ENCODE measurements around the gene PLCXD1.

PLCXD1 gene

GRCh38 chrX:338281-338835 is 57.2 kb downstream of the PLCXD1 start:
- no peak for ATAC-seq (ENCODE audit: insufficient read depth, low read depth)
- Histone ChIP-seq H2AFZ (ENCODE audit: low read depth, low read length) (no peak overlapping the region), H3K9ac (ENCODE audit: low read depth, low read length) (no peak overlapping the region), H3K9me3 (ENCODE audit: insufficient read depth, low read length, severe bottlenecking) (no peaks in the 10 kb centered on the region), H3K27me3 (ENCODE audit: insufficient read depth, low read length, poor library complexity) (no peaks in the 10 kb centered on the region), H3K4me1 (ENCODE audit: insufficient read depth, low read length) (no peaks in the 10 kb centered on the region), H3K36me3 (ENCODE audit: insufficient read depth, low read length) (peaks cover 65% of the 10 kb centered on the region), H3K27ac (ENCODE audit: low read length) (no peak overlapping the region), H3K4me2 (ENCODE audit: insufficient read depth, low read length) (no peak overlapping the region), H3K79me2 (ENCODE audit: insufficient read depth, low read length) (no peaks in the 10 kb centered on the region), H3K4me3 (ENCODE audit: low read depth in 1 of 2, low read length in 2 of 2) (no peak overlapping the region), H4K20me1 (ENCODE audit: insufficient read depth, low read length) (no peaks in the 10 kb centered on the region; the same call in none of the 2 replicates)
- no peak for DNase-seq
- TF ChIP-seq, protein P1, sequence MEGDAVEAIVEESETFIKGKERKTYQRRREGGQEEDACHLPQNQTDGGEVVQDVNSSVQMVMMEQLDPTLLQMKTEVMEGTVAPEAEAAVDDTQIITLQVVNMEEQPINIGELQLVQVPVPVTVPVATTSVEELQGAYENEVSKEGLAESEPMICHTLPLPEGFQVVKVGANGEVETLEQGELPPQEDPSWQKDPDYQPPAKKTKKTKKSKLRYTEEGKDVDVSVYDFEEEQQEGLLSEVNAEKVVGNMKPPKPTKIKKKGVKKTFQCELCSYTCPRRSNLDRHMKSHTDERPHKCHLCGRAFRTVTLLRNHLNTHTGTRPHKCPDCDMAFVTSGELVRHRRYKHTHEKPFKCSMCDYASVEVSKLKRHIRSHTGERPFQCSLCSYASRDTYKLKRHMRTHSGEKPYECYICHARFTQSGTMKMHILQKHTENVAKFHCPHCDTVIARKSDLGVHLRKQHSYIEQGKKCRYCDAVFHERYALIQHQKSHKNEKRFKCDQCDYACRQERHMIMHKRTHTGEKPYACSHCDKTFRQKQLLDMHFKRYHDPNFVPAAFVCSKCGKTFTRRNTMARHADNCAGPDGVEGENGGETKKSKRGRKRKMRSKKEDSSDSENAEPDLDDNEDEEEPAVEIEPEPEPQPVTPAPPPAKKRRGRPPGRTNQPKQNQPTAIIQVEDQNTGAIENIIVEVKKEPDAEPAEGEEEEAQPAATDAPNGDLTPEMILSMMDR (IDR thresholded peaks at IDR 0.05; ENCODE audit: borderline replicate concordance, extremely low read depth, low read length, poor library complexity, severe bottlenecking), result no peak
- TF ChIP-seq EZH2 (IDR thresholded peaks at IDR 0.05; ENCODE audit: borderline replicate concordance, low read depth, low read length, severe bottlenecking), result no peak

GRCh38 chrX:338836-339400 is 57.7 kb downstream of the PLCXD1 start:
- peaks cover 63% of the 10 kb centered on the region for H3K36me3 ChIP-seq (ENCODE audit: insufficient read depth, low read length)
- TF ChIP-seq, protein P1 (IDR thresholded peaks at IDR 0.05; ENCODE audit: borderline replicate concordance, extremely low read depth, low read length, poor library complexity, severe bottlenecking), result peak; percentile 46
- no peak for TF ChIP-seq EZH2 (IDR thresholded peaks at IDR 0.05; ENCODE audit: borderline replicate concordance, low read depth, low read length, severe bottlenecking)

DNA sequence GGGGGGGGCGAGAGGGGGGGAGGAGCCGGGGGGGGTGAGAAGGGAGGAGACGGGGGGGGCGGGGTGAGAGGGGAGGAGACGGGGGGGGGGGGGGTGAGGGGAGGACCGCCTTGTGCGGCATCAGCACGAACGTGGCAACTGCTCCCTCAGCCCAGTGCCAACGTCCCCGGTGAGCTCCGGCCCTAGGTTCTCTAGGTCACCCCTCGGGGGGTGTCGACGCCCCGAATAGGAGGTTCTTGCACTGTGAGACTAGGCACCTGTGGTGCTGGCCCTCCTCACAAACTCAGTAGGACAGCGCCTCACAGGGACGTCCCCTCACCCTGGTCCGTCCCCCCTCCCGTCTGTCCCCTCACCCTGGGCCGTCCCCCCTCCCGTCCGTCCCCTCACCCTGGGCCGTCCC is 58.9 kb downstream of the PLCXD1 start:
- Histone ChIP-seq H4K20me1 (ENCODE audit: insufficient read depth, low read length) (no peaks in the 10 kb centered on the region; the same call in none of the 2 replicates), H3K36me3 (ENCODE audit: insufficient read depth, low read length) (peaks cover 63% of the 10 kb centered on the region), H3K27me3 (ENCODE audit: insufficient read depth, low read length, poor library complexity) (no peaks in the 10 kb centered on the region), H3K4me2 (ENCODE audit: insufficient read depth, low read length) (no peak overlapping the region), H3K9ac (ENCODE audit: low read depth, low read length) (no peak overlapping the region), H2AFZ (ENCODE audit: low read depth, low read length) (no peak overlapping the region), H3K4me3 (ENCODE audit: low read depth in 1 of 2, low read length in 2 of 2) (no peak overlapping the region), H3K4me1 (ENCODE audit: insufficient read depth, low read length) (no peaks in the 10 kb centered on the region), H3K27ac (ENCODE audit: low read length) (no peak overlapping the region), H3K9me3 (ENCODE audit: insufficient read depth, low read length, severe bottlenecking) (peaks cover 12% of the 10 kb centered on the region), H3K79me2 (ENCODE audit: insufficient read depth, low read length) (no peaks in the 10 kb centered on the region)
- ATAC-seq (ENCODE audit: insufficient read depth, low read depth), result 0 out of 3 replicates have a peak, but pooled peaks have one; percentile 33
- no peak for DNase-seq
- TF ChIP-seq, protein P1 (IDR thresholded peaks at IDR 0.05; ENCODE audit: borderline replicate concordance, extremely low read depth, low read length, poor library complexity, severe bottlenecking), result no peak
- no peak for TF ChIP-seq EZH2 (IDR thresholded peaks at IDR 0.05; ENCODE audit: borderline replicate concordance, low read depth, low read length, severe bottlenecking)

More at GRCh38 chrX:338836-339400, 57.7 kb downstream of the PLCXD1 start:
- no peak for DNase-seq
- Histone ChIP-seq H2AFZ (ENCODE audit: low read depth, low read length) (no peak overlapping the region), H3K9ac (ENCODE audit: low read depth, low read length) (no peak overlapping the region), H3K27ac (ENCODE audit: low read length) (no peak overlapping the region), H3K27me3 (ENCODE audit: insufficient read depth, low read length, poor library complexity) (no peaks in the 10 kb centered on the region), H3K4me3 (ENCODE audit: low read depth in 1 of 2, low read length in 2 of 2) (no peak overlapping the region), H3K79me2 (ENCODE audit: insufficient read depth, low read length) (no peaks in the 10 kb centered on the region), H3K4me2 (ENCODE audit: insufficient read depth, low read length) (no peak overlapping the region), H3K9me3 (ENCODE audit: insufficient read depth, low read length, severe bottlenecking) (peaks cover under 1% of the 10 kb centered on the region), H4K20me1 (ENCODE audit: insufficient read depth, low read length) (no peaks in the 10 kb centered on the region; the same call in none of the 2 replicates), H3K4me1 (ENCODE audit: insufficient read depth, low read length) (no peaks in the 10 kb centered on the region)
- ATAC-seq (ENCODE audit: insufficient read depth, low read depth), result peak; percentile 46; the same call in 1 of the 3 replicates

Data from DND-41 (cell line).